Ascending aorta (tissue), 2 donors: ENCODE data around the gene CILP2. TPM values are rescaled to one million over a fixed set of nuclear protein-coding genes. Genes with fewer than 3 reads are reported as not detected.

Source experiments
- DNase-seq, 2 donors: peaks; one replicate each; pipeline ENCODE4 v3.0.0-alpha.2; 2019; ENCODE audit warnings: low spot score in 2 of 2
- H3K27ac ChIP-seq, 2 donors: fragments of 200-600 bp; sonication (generic); one replicate each; pipeline ENCODE4 v1.5.1; 2016 to 2017; ENCODE audit warnings: mild to moderate bottlenecking in 1 of 2
- H3K27me3 ChIP-seq: fragments of 200-600 bp; sonication (generic); one replicate; pipeline ENCODE4 v1.5.1; 2017
- H3K36me3 ChIP-seq, 2 donors: fragments of 200-600 bp; sonication (generic); one replicate each; pipeline ENCODE4 v1.5.1; 2016
- H3K4me1 ChIP-seq, 2 donors: fragments of 200-600 bp; sonication (generic); one replicate each; pipeline ENCODE4 v1.5.1; 2016 to 2017; ENCODE audit warnings: mild to moderate bottlenecking in 1 of 2
- H3K4me3 ChIP-seq, 2 donors: fragments of 200-600 bp; sonication (generic); one replicate each; pipeline ENCODE4 v1.5.1; 2016 to 2017; ENCODE audit warnings: mild to moderate bottlenecking in 1 of 2
- H3K9me3 ChIP-seq, 2 donors: fragments of 200-600 bp; sonication (generic); one replicate each; pipeline ENCODE4 v1.5.1; 2016
- CTCF ChIP-seq, 3 experiments: fragments of 200-600 bp in 2 of 3; fragments of 450-650 bp in 1 of 3; sonication (generic) in 2 of 3; IDR thresholded peaks; one replicate each; pipeline ENCODE4 v1.5.1; 2016 to 2019; ENCODE audit warnings: antibody characterized with exemption in 3 of 3, mild to moderate bottlenecking in 1 of 3, moderate library complexity in 1 of 3
- intact Hi-C: fragments of 100-400 bp; cut with DNase I; formaldehyde crosslinking; loops from one replicate; pipeline ENCODE4 v1.15.1; 2023
- total RNA-seq: library from RNA; depleted of rRNA; stranded (reverse); fragments of >200 nt; gene quantifications from one replicate; pipeline ENCODE4 v1.1.0, GENCODE V29; 2016

The CILP2 gene
- total RNA-seq, 1 donor from 2014 or later = not detected

- Histone ChIP-seq H3K27ac (no peak overlapping the region), H3K4me3 (no peak overlapping the region), H3K36me3 (peaks cover 16 to 37% of the 10 kb centered on the region in 2 donors), H3K9me3 (no peaks in the 10 kb centered on the region), H3K27me3 (no peaks in the 10 kb centered on the region), H3K4me1 (peaks cover 0 to 4% of the 10 kb centered on the region in 2 donors)
- no peak for DNase-seq
- TF ChIP-seq CTCF (IDR thresholded peaks at IDR 0.05) = no peak
- intact Hi-C loops = no loop called here
These were observed 29.8 kb upstream of the CILP2 start for GRCh38 chr19:19508217-19508616.

GRCh38 chr19:19510432-19510831 lies 27.6 kb upstream of the CILP2 start:
- Histone ChIP-seq H3K36me3 (peaks cover 3 to 14% of the 10 kb centered on the region in 2 donors), H3K27me3 (no peaks in the 10 kb centered on the region), H3K9me3 (no peaks in the 10 kb centered on the region), H3K4me1 (peaks cover 0 to 8% of the 10 kb centered on the region in 2 donors), H3K4me3 (no peak overlapping the region), H3K27ac (no peak overlapping the region)
- DNase-seq = no peak
- no peak for TF ChIP-seq CTCF (IDR thresholded peaks at IDR 0.05)
- intact Hi-C loops = loop anchor here (10.0 kb wide), 1 partner anchor 316 kb away; the partner anchor contains the start of genes BORCS8 and RFXANK

DNA sequence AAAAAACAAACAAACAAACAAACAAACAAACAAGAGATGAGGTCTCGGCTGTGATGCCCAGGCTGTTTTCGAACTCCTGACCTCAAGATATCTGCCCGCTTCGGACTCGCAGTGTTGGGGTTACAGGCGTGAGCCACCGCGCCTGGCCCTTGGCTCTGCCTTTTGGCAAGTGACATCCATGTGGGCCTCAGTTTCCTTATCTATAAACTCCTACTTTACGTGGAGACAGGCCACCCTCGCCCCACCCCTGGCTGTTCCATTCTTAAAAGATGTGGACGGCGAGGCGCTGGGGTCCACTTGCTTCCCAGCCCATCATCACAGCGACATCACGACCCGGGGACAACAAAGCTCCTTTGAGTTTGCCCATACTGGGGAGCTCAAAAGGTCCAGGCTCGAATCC lies 24.4 kb upstream of the CILP2 start:
- intact Hi-C loops = loop anchor here (10.0 kb wide), 1 partner anchor 319 kb away; the partner anchor contains the start of genes BORCS8 and RFXANK
- peaks cover 6 to 14% of the 10 kb centered on the region in 2 donors for H3K4me1 ChIP-seq
- TF ChIP-seq CTCF (IDR thresholded peaks at IDR 0.05) = no peak
- H3K36me3 ChIP-seq = no peaks in the 10 kb centered on the region
- no peak overlapping the region for H3K4me3 ChIP-seq
- no peaks in the 10 kb centered on the region for H3K27me3 ChIP-seq
- H3K27ac ChIP-seq = no peak overlapping the region
- H3K9me3 ChIP-seq = no peaks in the 10 kb centered on the region
- no peak for DNase-seq

DNA sequence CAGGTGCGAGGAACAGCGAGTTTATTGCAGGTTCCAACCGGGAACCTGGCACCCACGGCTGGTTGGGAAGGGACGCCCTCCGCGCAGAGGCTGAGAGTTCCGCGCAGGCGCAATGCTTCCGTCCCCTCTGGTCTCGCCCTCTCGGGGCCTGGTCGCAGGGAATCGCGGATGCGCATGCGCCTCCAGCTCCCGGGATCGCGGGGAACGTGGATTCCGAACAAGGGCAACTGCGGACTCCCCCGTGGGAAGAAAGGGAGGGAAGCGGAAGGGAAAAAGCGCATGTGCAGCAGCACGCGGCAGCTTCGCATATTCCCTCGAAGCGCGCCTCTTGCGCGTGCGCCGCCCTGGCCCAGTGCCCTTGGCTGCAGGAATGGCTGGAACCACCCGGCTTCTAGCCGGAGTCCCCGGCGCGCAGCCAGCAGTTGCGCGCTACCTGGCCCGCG lies 23.8 kb upstream of the CILP2 start:
- H3K9me3 ChIP-seq = no peaks in the 10 kb centered on the region
- intact Hi-C loops = loop anchor here (10.0 kb wide), 1 partner anchor 319 kb away; the partner anchor contains the start of genes BORCS8 and RFXANK
- TF ChIP-seq CTCF (IDR thresholded peaks at IDR 0.05) = no peak
- DNase-seq = peak in 1 of 2 donors; percentile 81
- no peaks in the 10 kb centered on the region for H3K27me3 ChIP-seq
- H3K4me3 ChIP-seq = peak overlapping the region in 1 of 2 donors; percentile 83
- H3K36me3 ChIP-seq = no peaks in the 10 kb centered on the region
- H3K27ac ChIP-seq = no peak overlapping the region
- H3K4me1 ChIP-seq = peaks cover 6 to 14% of the 10 kb centered on the region in 2 donors

- H3K27ac ChIP-seq = peak within 1 kb of the TSS; percentile 75 to 80
- peaks cover 6 to 14% of the 10 kb centered on the region in 2 donors for H3K4me1 ChIP-seq
- no peaks in the 10 kb centered on the region for H3K27me3 ChIP-seq
- no peak for TF ChIP-seq CTCF (IDR thresholded peaks at IDR 0.05)
- H3K36me3 ChIP-seq = peaks cover 0 to under 1% of the 10 kb centered on the region in 2 donors
- intact Hi-C loops = loop anchor here (10.0 kb wide), 1 partner anchor 320 kb away; the partner anchor contains the start of genes BORCS8 and RFXANK
- peak within 1 kb of the TSS; percentile 83 to 87 for H3K4me3 ChIP-seq
- no peaks in the 10 kb centered on the region for H3K9me3 ChIP-seq
- DNase-seq = no peak
These were observed 23.0 kb upstream of the CILP2 start, which contains the start of gene TSSK6 for GRCh38 chr19:19514881-19515641. TSSK6 (minus strand) TSS chr19:19515548; CDS start chr19:19515427, 121 bp downstream.
